ENCODE results near the gene ILF3. TPM values are rescaled to one million over a fixed set of nuclear protein-coding genes. Genes with fewer than 3 reads are reported as not detected.

ILF3 gene
- total and polyA plus RNA-seq, 2 donors (not counting 3 experiments of a cell fraction or from before 2014, with no cell fraction given): 186 to 459 TPM

- Histone ChIP-seq H3K9me3 (replicated peaks; ENCODE audit: control insufficient read depth, insufficient read depth, low read length) (no peaks in the 10 kb centered on the region), H2AFZ (ENCODE audit: low read depth, low read length) (no peak overlapping the region), H3K4me1 (ENCODE audit: control insufficient read depth, extremely low read depth, insufficient read depth, low read length) (peaks cover 10% of the 10 kb centered on the region), H3K4me2 (ENCODE audit: insufficient read depth, low read length) (no peak overlapping the region), H3K79me2 (ENCODE audit: control insufficient read depth, insufficient read depth, low read length) (no peaks in the 10 kb centered on the region), H3K4me3 (replicated peaks in 1 of 3; ENCODE audit: insufficient read depth in 1 of 3, low read depth in 1 of 3, low read length in 3 of 3) (no peak overlapping the region), H3K27me3 (ENCODE audit: control insufficient read depth in 2 of 2, insufficient read depth in 2 of 2, low read length in 2 of 2) (no peaks in the 10 kb centered on the region), H4K20me1 (replicated peaks; ENCODE audit: control insufficient read depth, extremely low read depth, insufficient read depth, low read length) (no peaks in the 10 kb centered on the region), H3K9me1 (replicated peaks; ENCODE audit: control insufficient read depth, extremely low read depth, insufficient read depth, low read length) (no peaks in the 10 kb centered on the region), H3K36me3 (ENCODE audit: control insufficient read depth in 2 of 2, extremely low read depth in 1 of 2, insufficient read depth in 2 of 2, low read length in 2 of 2) (no peaks in the 10 kb centered on the region), H3K9ac (replicated peaks; ENCODE audit: extremely low read depth, insufficient read depth, low read length) (no peak overlapping the region), H3K27ac (ENCODE audit: insufficient read depth, low read depth, low read length) (no peak overlapping the region)
- no peak for TF ChIP-seq POLR2AphosphoS5 (IDR thresholded peaks at IDR 0.05; ENCODE audit: insufficient read depth, low read depth, low read length)
- DNase-seq (ENCODE audit: low read depth, low spot score): no peak
- no peak for FAIRE-seq
- intact Hi-C loops (cut with micrococcal nuclease) (no loop called here), dilution Hi-C loops (cut with MboI; ENCODE audit: extremely low pct_ligation_motif_present, low sequenced_read_pairs) (no loop called here)
- POLR2A ChIA-PET: no interaction called here
- CTCF ChIA-PET: interaction anchor here (0.5 to 3.6 kb wide), 4 partner anchors 10 to 41 kb away, joined by 4 to 16 read pairs (median 8); no protein-coding TSS in a partner anchor
- no TSS peak for BruUV-seq (replicated peaks)
These were observed 32.2 kb upstream of the ILF3 start for GRCh38 chr19:10621966-10622365.

GRCh38 chr19:10624585-10624984 lies 29.6 kb upstream of the ILF3 start:
- TF ChIP-seq CTCF (IDR thresholded peaks at IDR 0.05; ENCODE audit: extremely low read depth in 1 of 2, insufficient read depth in 1 of 2, low read depth in 1 of 2, low read length in 2 of 2) (no peak), JUN (IDR thresholded peaks at IDR 0.05; ENCODE audit: borderline replicate concordance, insufficient read depth, insufficient read length, low read depth) (no peak), POLR2A (IDR thresholded peaks at IDR 0.05; ENCODE audit: low read depth, low read length) (no peak), MAX (IDR thresholded peaks at IDR 0.05; ENCODE audit: insufficient read depth, insufficient read length) (no peak), POLR2AphosphoS5 (IDR thresholded peaks at IDR 0.05; ENCODE audit: insufficient read depth, low read depth, low read length) (no peak), FOS (IDR thresholded peaks at IDR 0.05; ENCODE audit: borderline replicate concordance, insufficient read depth, low read length) (no peak), MYC (IDR thresholded peaks at IDR 0.05; ENCODE audit: low read depth, low read length) (no peak)
- BruUV-seq (replicated peaks): no TSS peak

More at GRCh38 chr19:10624585-10624984, 29.6 kb upstream of the ILF3 start:
- Histone ChIP-seq H3K79me2 (ENCODE audit: control insufficient read depth, insufficient read depth, low read length) (no peaks in the 10 kb centered on the region), H3K9ac (replicated peaks; ENCODE audit: extremely low read depth, insufficient read depth, low read length) (peak overlapping the region; percentile 25), H3K27ac (ENCODE audit: insufficient read depth, low read depth, low read length) (no peak overlapping the region), H3K4me2 (ENCODE audit: insufficient read depth, low read length) (peak overlapping the region; percentile 88), H3K27me3 (ENCODE audit: control insufficient read depth in 2 of 2, insufficient read depth in 2 of 2, low read length in 2 of 2) (no peaks in the 10 kb centered on the region), H4K20me1 (replicated peaks; ENCODE audit: control insufficient read depth, extremely low read depth, insufficient read depth, low read length) (no peaks in the 10 kb centered on the region), H3K4me1 (ENCODE audit: control insufficient read depth, extremely low read depth, insufficient read depth, low read length) (peaks cover 10% of the 10 kb centered on the region), H3K4me3 (replicated peaks in 1 of 3; ENCODE audit: insufficient read depth in 1 of 3, low read depth in 1 of 3, low read length in 3 of 3) (no peak overlapping the region), H3K9me1 (replicated peaks; ENCODE audit: control insufficient read depth, extremely low read depth, insufficient read depth, low read length) (no peaks in the 10 kb centered on the region), H3K36me3 (ENCODE audit: control insufficient read depth in 2 of 2, extremely low read depth in 1 of 2, insufficient read depth in 2 of 2, low read length in 2 of 2) (peaks cover 0 to 9% of the 10 kb centered on the region in 2 experiments), H2AFZ (ENCODE audit: low read depth, low read length) (no peak overlapping the region), H3K9me3 (replicated peaks; ENCODE audit: control insufficient read depth, insufficient read depth, low read length) (no peaks in the 10 kb centered on the region)
- DNase-seq (ENCODE audit: low read depth, low spot score) (no peak), FAIRE-seq (no peak)
- dilution Hi-C loops (cut with MboI; ENCODE audit: extremely low pct_ligation_motif_present, low sequenced_read_pairs): no loop called here
- ChIA-PET POLR2A (interaction anchor here (0.6 kb wide), 1 partner anchor 11 kb away, joined by 9 read pairs; no protein-coding TSS in a partner anchor), CTCF (interaction anchor here (0.9 to 3.6 kb wide), 6 partner anchors 12 to 246 kb away, joined by 3 to 25 read pairs (median 3); no protein-coding TSS in a partner anchor)
- intact Hi-C loops (cut with micrococcal nuclease): loop anchor here (2.0 kb wide), 1 partner anchor 22 kb away; no protein-coding TSS in a partner anchor
